Neural cell (in vitro differentiated cells): Measurements from ENCODE around the gene SHANK1. TPM values are rescaled to one million over a fixed set of nuclear protein-coding genes. Genes with fewer than 3 reads are reported as not detected.

Experiments used
- H2AFZ ChIP-seq: fragments of 200-600, 300-800 bp; sonication (generic), shearing (Covaris generic); 2 replicates; pipeline ENCODE4 v1.6.0; 2014; ENCODE audit warnings: low read depth, mild to moderate bottlenecking, antibody characterized with exemption, low read length, moderate library complexity
- H3F3A ChIP-seq: fragments of 200-600 bp; shearing (Covaris generic); 2 replicates; pipeline ENCODE4 v1.6.1; 2016; ENCODE audit warnings: mild to moderate bottlenecking, moderate library complexity, mixed read lengths, antibody characterized with exemption, low read length; ENCODE audit not compliant: insufficient read depth, poor library complexity, severe bottlenecking
- H3K27ac ChIP-seq: fragments of 200-600, 300-800 bp; sonication (generic), shearing (Covaris generic); 2 replicates; pipeline ENCODE4 v1.5.1; 2014; ENCODE audit warnings: mild to moderate bottlenecking, low read length, moderate library complexity
- H3K27me3 ChIP-seq: fragments of 300-800, 200-600 bp; sonication (generic), shearing (Covaris generic); 2 replicates; pipeline ENCODE4 v1.6.0; 2014; ENCODE audit warnings: mild to moderate bottlenecking, low read depth, low read length, moderate library complexity; ENCODE audit not compliant: insufficient read depth
- H3K36me3 ChIP-seq: fragments of 300-800, 200-600 bp; sonication (generic), shearing (Covaris generic); 2 replicates; pipeline ENCODE4 v1.5.1; 2014; ENCODE audit warnings: mild to moderate bottlenecking, antibody characterized with exemption, low read length, moderate library complexity; ENCODE audit not compliant: insufficient read depth
- H3K4me2 ChIP-seq: fragments of 300-800, 200-600 bp; sonication (generic), shearing (Covaris generic); 2 replicates; pipeline ENCODE4 v1.6.0; 2014; ENCODE audit warnings: mild to moderate bottlenecking, low read length
- H3K4me3 ChIP-seq: fragments of 300-800, 200-600 bp; sonication (generic), shearing (Covaris generic); 2 replicates; pipeline ENCODE4 v1.5.1; 2014; ENCODE audit warnings: mild to moderate bottlenecking, low read length, moderate library complexity
- H3K79me2 ChIP-seq: fragments of 200-600 bp; shearing (Covaris generic); replicated peaks from 2 replicates; pipeline ENCODE4 v1.6.0; 2014; ENCODE audit warnings: mild to moderate bottlenecking, low read length, moderate library complexity; ENCODE audit not compliant: insufficient read depth
- H3K9ac ChIP-seq: fragments of 300-800, 200-600 bp; sonication (generic), shearing (Covaris generic); 2 replicates; pipeline ENCODE4 v1.6.1; 2016; ENCODE audit warnings: mild to moderate bottlenecking, low read length, mixed read lengths
- H3K9me2 ChIP-seq: fragments of 200-600 bp; shearing (Covaris generic); 2 replicates; pipeline ENCODE4 v1.6.1; 2016; ENCODE audit warnings: mild to moderate bottlenecking, low read length, mixed read lengths; ENCODE audit not compliant: insufficient read depth
- H3K9me3 ChIP-seq: fragments of 200-600, 300-800 bp; sonication (generic), shearing (Covaris generic); 2 replicates; pipeline ENCODE4 v1.6.1; 2016; ENCODE audit warnings: mild to moderate bottlenecking, mixed run types, low read length, moderate library complexity, mixed read lengths
- H4K20me1 ChIP-seq: fragments of 200-600 bp; shearing (Covaris generic); 2 replicates; pipeline ENCODE4 v1.6.1; 2016; ENCODE audit warnings: mild to moderate bottlenecking, mixed run types; ENCODE audit not compliant: insufficient read depth
- EP300 ChIP-seq: fragments of 450-650 bp; conservative IDR thresholded peaks from 2 replicates; pipeline ENCODE4 v1.6.1; 2014; ENCODE audit warnings: antibody characterized with exemption, mild to moderate bottlenecking, moderate library complexity; ENCODE audit not compliant: poor library complexity, severe bottlenecking
- EZH2 ChIP-seq: fragments of 200-600, 300-800 bp; shearing (Covaris generic), sonication (generic); IDR thresholded peaks from 2 replicates; pipeline ENCODE4 v1.6.1; 2014; ENCODE audit warnings: antibody characterized with exemption, low read length, borderline replicate concordance, mild to moderate bottlenecking; ENCODE audit not compliant: insufficient read depth, poor library complexity, severe bottlenecking
- MXI1 ChIP-seq: fragments of 450-650 bp; conservative IDR thresholded peaks from 2 replicates; pipeline ENCODE4 v1.6.1; 2014; ENCODE audit warnings: antibody characterized with exemption, mild to moderate bottlenecking; ENCODE audit not compliant: poor library complexity, severe bottlenecking
- POLR2AphosphoS5 ChIP-seq: IDR thresholded peaks from 2 replicates; pipeline ENCODE4 v1.6.1; 2012
- RAD21 ChIP-seq: fragments of 450-650 bp; conservative IDR thresholded peaks from 2 replicates; pipeline ENCODE4 v1.6.1; 2014; ENCODE audit warnings: antibody characterized with exemption, mild to moderate bottlenecking, moderate library complexity
- SMC3 ChIP-seq: fragments of 450-650 bp; conservative IDR thresholded peaks from 2 replicates; pipeline ENCODE4 v1.6.1; 2014; ENCODE audit warnings: antibody characterized with exemption, mild to moderate bottlenecking, moderate library complexity; ENCODE audit not compliant: poor library complexity
- TAF1 ChIP-seq: IDR thresholded peaks from 2 replicates; pipeline ENCODE4 v1.6.1; 2012; ENCODE audit warnings: low read depth
- polyA plus RNA-seq: library from polyadenylated mRNA; depleted of rRNA; stranded (reverse); fragments of >200 nt; gene quantifications from 2 replicates; pipeline ENCODE4 v1.2.3, GENCODE V29; 2014
- TF ChIP-seq, protein P1 (sequence below): fragments of 450-650 bp; IDR thresholded peaks from 2 replicates; pipeline ENCODE4 v1.5.1; 2014; ENCODE audit warnings: antibody characterized with exemption, mild to moderate bottlenecking, moderate library complexity; ENCODE audit not compliant: poor library complexity, severe bottlenecking
- TF ChIP-seq, protein P2 (sequence below): IDR thresholded peaks from 2 replicates; pipeline ENCODE4 v1.6.1; 2012; ENCODE audit warnings: borderline replicate concordance

SHANK1 gene
- polyA plus RNA-seq, 1 donor from 2014 or later, result 7.9 TPM

- H3K36me3 ChIP-seq, result no peaks in the 10 kb centered on the region
- no peaks in the 10 kb centered on the region for H3K9me2 ChIP-seq
- H3K4me2 ChIP-seq, result no peak overlapping the region
- TF ChIP-seq EP300, result no peak
- no peak for TF ChIP-seq EZH2
- no peaks in the 10 kb centered on the region for H3K9me3 ChIP-seq
- no peak overlapping the region for H2AFZ ChIP-seq
- H3F3A ChIP-seq, result no peaks in the 10 kb centered on the region
- H3K9ac ChIP-seq, result no peak overlapping the region
- H3K27ac ChIP-seq, result no peak overlapping the region
- no peaks in the 10 kb centered on the region for H4K20me1 ChIP-seq
- no peak overlapping the region for H3K4me3 ChIP-seq
- H3K27me3 ChIP-seq, result no peaks in the 10 kb centered on the region
- peaks cover 37% of the 10 kb centered on the region for H3K79me2 ChIP-seq
Observed at GRCh38 chr19:50688766-50689165, 30.8 kb downstream of the SHANK1 start.

GRCh38 chr19:50686310-50687032 lies 33.1 kb downstream of the SHANK1 start:
- no peak overlapping the region for H3K4me3 ChIP-seq
- no peaks in the 10 kb centered on the region for H3K36me3 ChIP-seq
- H3K4me2 ChIP-seq, result no peak overlapping the region
- H2AFZ ChIP-seq, result no peak overlapping the region
- H3K9me2 ChIP-seq, result no peaks in the 10 kb centered on the region
- H3K27me3 ChIP-seq, result no peaks in the 10 kb centered on the region
- no peaks in the 10 kb centered on the region for H3K9me3 ChIP-seq
- H3K79me2 ChIP-seq, result peaks cover 19% of the 10 kb centered on the region
- TF ChIP-seq SMC3 (no peak), POLR2AphosphoS5 (no peak), RAD21 (no peak), EZH2 (no peak), EP300 (no peak), MXI1 (no peak), TAF1 (no peak)
- TF ChIP-seq, protein P1, sequence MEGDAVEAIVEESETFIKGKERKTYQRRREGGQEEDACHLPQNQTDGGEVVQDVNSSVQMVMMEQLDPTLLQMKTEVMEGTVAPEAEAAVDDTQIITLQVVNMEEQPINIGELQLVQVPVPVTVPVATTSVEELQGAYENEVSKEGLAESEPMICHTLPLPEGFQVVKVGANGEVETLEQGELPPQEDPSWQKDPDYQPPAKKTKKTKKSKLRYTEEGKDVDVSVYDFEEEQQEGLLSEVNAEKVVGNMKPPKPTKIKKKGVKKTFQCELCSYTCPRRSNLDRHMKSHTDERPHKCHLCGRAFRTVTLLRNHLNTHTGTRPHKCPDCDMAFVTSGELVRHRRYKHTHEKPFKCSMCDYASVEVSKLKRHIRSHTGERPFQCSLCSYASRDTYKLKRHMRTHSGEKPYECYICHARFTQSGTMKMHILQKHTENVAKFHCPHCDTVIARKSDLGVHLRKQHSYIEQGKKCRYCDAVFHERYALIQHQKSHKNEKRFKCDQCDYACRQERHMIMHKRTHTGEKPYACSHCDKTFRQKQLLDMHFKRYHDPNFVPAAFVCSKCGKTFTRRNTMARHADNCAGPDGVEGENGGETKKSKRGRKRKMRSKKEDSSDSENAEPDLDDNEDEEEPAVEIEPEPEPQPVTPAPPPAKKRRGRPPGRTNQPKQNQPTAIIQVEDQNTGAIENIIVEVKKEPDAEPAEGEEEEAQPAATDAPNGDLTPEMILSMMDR, result no peak
- TF ChIP-seq, protein P2, sequence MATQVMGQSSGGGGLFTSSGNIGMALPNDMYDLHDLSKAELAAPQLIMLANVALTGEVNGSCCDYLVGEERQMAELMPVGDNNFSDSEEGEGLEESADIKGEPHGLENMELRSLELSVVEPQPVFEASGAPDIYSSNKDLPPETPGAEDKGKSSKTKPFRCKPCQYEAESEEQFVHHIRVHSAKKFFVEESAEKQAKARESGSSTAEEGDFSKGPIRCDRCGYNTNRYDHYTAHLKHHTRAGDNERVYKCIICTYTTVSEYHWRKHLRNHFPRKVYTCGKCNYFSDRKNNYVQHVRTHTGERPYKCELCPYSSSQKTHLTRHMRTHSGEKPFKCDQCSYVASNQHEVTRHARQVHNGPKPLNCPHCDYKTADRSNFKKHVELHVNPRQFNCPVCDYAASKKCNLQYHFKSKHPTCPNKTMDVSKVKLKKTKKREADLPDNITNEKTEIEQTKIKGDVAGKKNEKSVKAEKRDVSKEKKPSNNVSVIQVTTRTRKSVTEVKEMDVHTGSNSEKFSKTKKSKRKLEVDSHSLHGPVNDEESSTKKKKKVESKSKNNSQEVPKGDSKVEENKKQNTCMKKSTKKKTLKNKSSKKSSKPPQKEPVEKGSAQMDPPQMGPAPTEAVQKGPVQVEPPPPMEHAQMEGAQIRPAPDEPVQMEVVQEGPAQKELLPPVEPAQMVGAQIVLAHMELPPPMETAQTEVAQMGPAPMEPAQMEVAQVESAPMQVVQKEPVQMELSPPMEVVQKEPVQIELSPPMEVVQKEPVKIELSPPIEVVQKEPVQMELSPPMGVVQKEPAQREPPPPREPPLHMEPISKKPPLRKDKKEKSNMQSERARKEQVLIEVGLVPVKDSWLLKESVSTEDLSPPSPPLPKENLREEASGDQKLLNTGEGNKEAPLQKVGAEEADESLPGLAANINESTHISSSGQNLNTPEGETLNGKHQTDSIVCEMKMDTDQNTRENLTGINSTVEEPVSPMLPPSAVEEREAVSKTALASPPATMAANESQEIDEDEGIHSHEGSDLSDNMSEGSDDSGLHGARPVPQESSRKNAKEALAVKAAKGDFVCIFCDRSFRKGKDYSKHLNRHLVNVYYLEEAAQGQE, result no peak
- H3K9ac ChIP-seq, result no peak overlapping the region
- H4K20me1 ChIP-seq, result no peaks in the 10 kb centered on the region
- H3F3A ChIP-seq, result no peaks in the 10 kb centered on the region
- H3K27ac ChIP-seq, result no peak overlapping the region
